ENCODE measurements around the gene PAGR1.
A peak's percentile ranks its signal among the peaks of the same experiment; 100 is the strongest.
"Not testable (repeated sequence)": the region's sequence is repeated elsewhere in the genome, so short reads cannot be mapped to it uniquely, and the experiment has no call there.

Gene PAGR1

DNA sequence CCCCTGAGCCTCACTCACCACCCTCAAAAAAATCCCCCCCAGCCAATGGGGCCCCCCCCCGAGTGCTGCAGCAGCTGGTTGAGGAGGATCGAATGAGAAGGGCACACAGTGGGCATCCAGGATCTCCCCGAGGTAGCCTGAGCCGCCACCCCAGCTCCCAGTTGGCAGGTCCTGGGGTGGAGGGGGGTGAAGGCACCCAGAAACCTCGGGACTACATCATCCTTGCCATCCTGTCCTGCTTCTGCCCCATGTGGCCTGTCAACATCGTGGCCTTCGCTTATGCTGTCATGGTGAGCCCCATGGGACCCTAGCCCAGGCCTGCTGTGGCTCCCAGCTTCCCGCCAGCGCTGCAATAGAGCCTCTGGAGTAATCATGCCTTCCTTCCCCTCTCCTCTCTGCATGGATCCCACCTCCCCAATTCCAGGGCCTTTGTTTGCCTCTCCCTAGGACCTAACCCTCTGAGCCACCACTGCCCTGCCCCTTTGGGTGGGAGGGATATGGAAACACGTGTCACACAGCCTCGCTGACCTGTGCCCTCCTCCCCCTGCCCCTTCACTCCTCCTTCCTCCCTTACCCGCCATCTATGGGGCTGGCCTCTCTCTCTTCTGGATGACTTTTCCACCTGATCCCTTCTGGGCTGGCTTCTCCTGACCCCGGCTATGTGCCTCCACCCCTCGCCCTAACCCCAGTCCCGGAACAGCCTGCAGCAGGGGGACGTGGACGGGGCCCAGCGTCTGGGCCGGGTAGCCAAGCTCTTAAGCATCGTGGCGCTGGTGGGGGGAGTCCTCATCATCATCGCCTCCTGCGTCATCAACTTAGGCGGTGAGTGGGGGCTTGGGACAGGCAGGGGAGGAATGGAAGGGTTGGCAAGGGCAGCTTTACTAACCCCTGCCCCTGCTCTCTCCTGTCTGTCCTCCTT, 2.0 kb upstream of the PAGR1 start:
- DNase-seq, result no peak

DNA sequence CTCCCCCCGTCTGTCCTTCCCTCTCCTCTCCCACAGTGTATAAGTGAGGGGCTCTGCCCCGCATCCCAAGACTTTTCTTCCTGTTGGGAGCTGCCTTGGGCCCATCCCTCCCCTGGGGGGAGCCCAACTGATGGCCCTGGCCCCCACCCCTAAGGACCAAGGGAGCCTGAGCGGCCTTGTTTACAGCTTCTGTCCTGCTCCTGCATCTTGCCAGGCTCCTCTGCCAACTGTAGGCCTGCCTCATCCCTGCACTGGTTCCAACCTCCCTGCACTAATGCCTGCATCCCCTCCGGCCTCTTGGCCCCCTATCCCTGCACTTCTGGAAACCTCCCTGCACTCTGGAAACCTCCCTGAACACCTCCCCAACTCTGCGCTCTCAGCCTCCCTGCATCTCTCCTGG, 1.4 kb upstream of the PAGR1 start:
- DNase-seq, result no peak

DNA sequence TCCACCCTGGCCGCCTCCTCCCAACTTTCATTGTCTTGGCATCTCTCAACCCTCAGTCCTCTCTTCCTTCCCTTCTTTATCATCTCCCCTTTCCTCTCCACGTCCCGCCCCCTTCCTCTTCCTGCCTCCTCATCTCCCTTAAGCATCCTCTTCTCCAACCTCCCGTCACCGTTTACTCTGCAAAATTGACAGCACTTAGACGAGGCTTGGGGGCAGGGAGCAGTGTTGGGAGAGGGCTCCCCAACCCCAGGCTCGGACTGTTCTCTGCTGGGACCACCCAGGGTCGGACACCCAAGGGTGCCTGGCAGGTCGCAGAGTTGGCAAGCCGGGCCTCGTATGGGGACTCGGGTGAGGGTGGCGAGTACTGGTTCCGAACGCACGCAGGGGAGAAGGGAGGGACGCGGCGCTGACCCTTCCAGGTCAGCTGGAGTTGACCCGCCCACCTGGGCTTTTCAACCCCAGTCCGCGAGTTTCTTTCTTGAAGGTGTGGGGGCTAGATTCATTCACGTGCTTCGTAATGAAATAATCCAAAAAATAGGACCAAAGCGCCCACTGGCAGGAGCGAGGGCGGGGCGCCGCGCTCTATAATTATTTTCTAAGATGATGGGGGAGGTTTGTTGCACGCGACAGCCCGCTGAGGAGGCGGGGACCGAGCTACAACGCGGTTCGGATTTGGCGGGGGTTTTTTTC, 775 bp upstream of the PAGR1 start:
- DNase-seq, result peak in 1 of 2 experiments; percentile 54

DNA sequence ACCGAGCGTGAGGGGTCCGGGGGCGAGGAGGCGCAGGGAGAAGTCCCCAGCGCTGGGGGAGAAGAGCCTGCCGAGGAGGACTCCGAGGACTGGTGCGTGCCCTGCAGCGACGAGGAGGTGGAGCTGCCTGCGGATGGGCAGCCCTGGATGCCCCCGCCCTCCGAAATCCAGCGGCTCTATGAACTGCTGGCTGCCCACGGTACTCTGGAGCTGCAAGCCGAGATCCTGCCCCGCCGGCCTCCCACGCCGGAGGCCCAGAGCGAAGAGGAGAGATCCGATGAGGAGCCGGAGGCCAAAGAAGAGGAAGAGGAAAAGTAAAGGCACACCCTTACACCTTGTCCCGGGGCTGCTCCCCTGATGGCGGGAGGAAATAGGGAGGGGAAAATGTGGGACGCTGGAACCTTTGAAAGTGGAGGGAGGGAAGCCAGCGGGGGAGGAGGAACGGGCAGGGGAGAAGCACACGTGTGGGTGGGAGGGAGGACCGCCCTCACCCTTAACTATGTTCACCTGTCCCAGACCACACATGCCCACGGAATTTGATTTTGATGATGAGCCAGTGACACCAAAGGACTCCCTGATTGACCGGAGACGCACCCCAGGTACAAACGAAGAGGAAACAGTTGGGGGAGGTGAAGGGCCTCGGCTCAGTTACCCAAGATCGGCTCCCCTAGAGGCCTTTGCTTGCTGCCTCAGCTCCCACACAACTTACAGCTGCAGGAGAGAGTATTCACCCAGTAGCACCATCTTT, 916 bp downstream of the PAGR1 start:
- peak; percentile 43 to 54 for DNase-seq

DNA sequence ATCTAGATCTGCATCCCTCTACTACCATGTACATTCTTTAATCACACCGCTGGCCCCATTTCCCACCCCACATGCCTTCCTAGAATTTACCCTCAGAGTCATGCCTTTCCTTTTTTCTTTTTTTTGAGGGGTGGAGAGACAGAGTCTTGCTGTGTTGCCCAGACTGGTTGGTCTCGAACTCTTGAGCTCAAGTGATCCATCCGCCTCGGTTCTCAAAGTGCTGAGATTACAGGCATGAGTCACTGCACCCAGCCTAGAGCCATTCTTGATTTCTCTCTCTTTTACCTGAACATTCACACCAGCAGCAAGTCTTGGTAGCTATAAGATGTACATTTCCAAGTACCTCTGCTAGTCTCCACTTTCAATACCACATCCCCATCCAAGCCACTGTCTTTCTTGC, 2.1 kb downstream of the PAGR1 start:
- DNase-seq, result no peak

DNA sequence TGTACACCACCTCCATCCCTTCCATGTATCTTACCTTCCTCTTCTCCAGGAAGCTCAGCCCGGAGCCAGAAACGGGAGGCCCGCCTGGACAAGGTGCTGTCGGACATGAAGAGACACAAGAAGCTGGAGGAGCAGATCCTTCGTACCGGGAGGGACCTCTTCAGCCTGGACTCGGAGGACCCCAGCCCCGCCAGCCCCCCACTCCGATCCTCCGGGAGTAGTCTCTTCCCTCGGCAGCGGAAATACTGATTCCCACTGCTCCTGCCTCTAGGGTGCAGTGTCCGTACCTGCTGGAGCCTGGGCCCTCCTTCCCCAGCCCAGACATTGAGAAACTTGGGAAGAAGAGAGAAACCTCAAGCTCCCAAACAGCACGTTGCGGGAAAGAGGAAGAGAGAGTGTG, 3.6 kb downstream of the PAGR1 start:
- no peak for DNase-seq

DNA sequence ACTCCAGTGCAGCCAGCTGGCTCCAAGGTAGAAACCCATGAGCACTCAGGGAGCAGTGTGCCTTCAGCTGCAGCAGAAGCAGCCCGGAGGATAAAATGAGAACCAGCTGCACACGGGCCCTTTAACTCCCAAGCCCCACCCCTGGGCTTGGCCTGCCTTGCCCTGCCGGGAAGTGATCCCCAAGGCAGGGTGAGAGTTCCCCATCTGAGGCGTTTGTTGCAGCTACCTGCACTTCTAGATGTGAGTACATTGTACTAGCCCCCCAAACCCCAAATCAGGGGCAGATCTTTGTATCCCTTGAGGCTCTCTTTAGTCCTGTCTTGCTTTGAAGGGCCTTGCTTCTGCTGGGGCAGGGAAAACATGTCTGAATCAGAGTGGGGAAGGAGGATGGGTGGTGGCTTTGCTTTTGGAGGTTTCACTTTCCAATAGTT, 4.3 kb downstream of the PAGR1 start, which contains the start of gene MVP:
MVP (plus strand) TSS at position 192 of the 431 bp plus-strand sequence. CDS start 10,088 bp downstream, outside the sequence.
- peak in 1 of 2 experiments; percentile 45 for DNase-seq

DNA sequence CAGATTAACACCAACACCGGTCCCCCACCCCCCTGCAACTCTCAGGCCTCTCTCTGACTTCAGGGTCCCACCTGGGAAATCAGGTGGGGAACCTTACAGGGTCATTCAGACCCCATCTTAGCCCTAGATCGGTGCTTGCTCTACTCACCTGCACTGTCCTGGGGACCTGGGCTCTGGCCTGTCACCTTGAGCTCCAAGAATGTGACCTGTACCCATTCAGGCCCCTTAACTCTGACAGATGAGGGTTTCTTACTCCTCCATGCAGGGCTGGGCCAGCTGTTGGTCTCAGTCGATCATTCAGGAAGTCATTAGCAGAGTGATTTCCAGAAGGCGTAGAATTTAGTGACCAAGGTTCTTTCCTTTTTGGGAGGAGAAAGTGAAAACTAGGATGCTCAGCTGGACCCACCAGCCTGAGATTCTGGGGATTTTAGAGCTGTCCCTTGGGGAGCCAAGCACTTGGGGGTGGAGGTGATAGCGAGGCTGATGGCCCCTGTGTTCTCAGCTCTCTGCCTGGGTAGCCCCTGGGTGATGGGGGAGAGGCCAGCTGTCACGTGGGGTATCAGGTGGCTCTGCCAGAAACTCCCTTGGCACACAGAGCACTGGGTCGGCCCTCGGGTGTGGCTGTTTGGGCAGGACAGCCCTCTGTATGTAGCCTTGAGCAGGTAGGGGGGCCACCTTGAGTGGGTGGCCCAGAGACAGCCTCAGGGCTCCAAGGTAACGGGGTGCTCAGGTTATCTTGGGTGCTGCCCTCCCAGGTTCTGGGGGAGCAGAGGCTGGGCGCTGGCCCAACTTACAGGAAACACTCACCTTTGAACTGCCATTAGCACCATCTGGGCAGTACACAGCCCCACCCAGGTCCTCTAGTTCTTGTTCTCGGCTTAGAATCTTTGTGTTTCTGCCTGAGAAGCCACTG, 5.0 kb downstream of the PAGR1 start:
- no peak for DNase-seq

DNA sequence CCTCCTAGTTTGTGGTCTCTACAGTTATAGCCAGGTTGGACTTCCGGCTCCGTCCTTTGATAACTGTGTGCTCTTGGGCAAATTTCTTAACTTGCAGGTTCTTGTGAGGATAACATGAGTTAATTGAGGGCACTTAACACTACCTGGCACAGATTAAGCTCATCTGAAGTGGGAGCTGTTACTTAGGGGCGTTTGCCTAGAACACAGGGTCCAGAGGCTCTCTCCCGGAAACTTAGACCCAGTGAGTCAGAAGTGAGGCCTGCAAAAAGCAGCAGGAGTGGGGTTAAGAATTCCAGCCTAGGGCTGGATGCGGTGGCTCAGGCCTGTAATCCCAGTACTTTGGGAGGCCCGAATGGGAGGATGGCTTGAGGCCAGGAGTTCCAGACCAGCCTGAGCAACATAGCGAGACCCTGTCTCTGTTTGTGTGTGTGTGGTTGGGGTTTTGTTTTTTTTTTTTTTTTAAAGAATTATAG, 5.7 kb downstream of the PAGR1 start:
- DNase-seq, result no peak

DNA sequence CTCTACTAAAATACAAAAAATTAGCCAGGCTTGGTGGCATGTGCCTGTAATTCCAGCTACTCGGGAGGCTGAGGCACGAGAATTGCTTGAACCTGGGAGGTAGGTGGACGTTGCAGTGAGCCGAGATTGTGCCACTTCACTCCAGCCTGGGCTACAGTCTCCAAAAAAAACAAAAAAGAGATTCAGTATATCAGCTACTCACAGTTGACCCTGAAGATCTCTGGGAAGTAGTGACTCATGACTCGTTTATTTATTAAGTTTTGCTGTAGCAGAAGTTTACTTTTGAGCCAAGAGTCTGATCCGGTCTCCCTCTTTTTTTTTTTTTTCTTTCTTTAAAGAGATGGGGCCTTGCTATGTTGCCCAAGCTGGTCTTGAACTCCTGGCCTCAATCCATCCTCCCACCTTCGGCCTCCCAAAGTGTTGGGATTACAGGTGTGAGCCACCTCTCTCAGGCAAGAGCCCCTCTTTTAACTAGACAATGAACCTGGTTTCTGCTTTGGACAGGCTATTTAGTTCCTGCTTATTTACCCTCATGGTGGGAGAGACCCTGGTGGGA, 8.7 kb downstream of the PAGR1 start:
- no peak for DNase-seq

DNA sequence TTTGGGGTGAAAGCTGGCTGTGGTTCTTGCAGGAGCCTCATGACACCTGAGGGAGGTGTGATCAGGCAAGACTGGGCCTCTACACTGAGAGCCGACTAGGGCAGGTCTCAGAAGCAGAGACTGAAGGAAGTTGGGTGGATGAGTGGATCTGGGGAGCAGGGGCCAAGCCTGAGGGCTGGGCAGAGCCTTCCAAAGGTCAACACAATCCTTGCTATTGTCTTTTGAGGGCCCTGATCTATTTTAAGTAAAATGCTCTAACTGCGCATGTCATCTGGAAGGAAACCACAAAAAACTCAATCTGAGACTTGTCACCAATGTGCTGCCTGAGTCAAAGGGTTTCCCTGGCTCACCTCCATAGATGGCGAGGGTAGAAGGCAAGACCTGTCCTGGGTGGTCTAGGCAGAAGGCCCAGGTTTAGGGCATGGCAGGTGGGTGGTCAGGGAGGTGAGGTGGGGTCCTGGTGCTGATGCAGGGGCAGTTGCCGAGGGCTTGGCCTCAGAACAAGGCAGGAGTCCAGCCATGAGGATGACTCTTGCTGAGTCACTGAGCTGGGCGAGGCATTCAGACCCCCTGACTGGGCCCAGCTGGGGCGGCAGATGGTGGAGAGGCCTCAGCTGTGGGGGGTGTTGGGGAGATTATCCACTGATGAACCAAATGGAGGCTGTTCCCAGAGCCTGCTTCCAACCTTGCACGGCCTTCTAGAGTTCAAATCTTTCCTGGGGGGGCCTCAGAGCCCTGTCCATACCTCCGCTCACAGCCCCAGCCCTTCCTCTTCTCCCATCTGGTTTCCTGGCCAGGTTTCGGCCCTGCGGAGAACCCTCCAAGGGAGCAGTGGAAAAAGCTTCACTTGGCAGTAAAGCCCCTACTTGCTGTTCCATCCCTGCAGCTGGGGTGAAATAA, 9.4 kb downstream of the PAGR1 start:
- peak in 1 of 2 experiments; percentile 40 for DNase-seq

DNA sequence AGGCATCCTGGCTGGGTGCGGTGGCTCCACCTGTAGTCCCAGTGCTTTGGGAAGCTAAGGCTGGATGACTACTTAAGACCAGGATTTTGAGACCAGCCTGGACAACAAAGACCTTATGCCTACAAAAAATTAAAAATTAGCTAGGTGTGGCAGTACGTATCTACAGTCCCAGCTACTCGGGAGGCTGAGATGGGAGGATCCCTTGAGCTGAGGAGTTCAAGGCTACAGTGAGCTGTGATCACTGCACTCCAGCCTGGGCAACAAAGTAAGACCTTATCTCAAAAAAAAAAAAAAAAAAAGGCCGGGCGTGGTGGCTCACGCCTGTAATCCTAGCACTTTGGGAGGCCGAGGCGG, 10.4 kb downstream of the PAGR1 start:
- no peak for DNase-seq

DNA sequence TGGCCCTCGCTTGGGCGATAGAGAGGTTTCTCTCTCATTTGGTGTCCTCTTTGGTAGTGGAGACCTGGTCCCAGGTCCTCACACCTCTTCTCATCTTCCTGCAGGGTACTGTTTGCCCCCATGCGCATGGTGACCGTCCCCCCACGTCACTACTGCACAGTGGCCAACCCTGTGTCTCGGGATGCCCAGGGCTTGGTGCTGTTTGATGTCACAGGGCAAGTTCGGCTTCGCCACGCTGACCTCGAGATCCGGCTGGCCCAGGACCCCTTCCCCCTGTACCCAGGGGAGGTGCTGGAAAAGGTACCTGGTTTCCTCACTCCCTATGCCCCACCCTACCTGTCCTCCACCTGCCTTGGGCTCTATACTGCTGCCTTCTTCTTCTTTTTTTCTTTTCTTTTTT, 14.8 kb downstream of the PAGR1 start:
- no peak for DNase-seq

DNA sequence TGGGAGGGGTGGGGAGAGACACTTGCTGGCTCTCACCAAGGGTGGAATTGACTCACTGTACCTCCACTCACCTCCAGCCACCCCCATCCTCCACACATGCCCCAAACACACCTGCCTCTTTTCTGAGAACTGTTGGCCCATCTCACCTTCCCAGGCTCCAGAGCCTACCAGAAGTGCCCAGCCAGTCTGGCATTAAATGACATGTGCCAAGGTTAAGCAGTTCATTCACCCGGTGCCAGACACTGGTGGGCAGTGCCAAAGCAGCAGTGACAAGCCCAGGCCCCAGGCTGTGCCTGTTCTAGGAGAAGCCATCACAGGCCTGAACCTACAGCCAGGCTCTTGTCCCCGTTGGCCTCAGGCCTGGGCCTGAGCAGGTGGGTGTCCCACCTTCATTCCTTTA, 15.5 kb downstream of the PAGR1 start:
- no peak for DNase-seq

DNA sequence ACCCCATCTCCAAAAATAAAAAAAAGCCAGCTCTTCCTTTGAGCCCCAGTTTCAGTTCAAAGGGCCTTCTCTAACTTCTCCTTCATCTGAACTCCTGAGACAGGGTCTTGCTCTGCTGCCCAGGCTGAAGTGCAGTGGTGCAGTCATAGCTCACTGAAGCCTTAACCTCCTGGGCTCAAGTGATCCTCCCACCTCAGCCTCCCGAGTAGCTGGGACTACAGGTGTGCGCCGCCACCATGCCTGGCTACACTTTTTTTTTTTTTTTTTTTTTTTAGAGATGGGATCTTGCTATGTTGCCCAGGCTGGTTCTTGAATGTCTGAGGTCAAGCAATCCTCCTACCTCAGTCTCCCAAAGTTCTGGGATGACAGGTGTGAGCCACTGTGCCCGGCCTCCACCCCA, 17.3 kb downstream of the PAGR1 start:
- DNase-seq, result not testable (repeated sequence)

DNA sequence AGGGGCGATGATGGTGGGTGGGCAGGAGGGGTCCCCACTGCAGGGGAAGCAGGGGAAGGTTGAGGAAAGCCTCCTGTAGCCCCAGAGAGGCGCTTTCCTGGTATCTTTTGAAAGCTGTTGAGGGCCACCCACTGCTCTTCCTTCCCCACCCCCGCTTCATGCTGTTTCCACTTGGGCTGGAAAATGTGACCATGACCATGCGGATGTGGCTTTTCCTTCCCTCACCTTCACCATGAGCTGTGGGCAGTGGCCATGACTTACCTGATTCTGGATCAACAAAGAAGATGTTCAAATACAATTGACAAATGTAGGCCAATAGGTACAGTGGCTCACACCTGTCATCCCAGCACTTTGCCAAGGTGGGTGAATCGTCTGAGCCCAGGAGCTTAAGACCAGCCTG, 18.1 kb downstream of the PAGR1 start:
- DNase-seq, result no peak

DNA sequence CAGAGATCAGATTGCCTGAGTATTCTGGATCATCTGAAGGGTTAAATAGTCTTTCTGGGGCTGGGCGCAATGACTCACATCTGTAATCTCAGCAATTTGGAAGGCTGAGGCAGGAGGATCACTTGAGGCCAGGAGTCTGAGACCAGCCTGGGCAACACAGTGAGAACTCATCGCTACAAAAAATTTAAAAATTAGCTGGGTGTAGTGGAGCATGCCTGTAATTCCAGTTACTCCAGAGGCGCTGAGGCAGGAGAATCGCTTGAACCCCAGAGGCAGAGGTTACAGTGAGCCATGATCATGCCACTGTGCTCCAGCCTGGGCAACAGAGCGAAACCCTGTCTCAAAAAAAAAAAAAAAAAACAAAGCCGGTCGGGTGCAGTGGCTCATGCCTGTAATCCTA, 20.0 kb downstream of the PAGR1 start:
- DNase-seq, result no peak

DNA sequence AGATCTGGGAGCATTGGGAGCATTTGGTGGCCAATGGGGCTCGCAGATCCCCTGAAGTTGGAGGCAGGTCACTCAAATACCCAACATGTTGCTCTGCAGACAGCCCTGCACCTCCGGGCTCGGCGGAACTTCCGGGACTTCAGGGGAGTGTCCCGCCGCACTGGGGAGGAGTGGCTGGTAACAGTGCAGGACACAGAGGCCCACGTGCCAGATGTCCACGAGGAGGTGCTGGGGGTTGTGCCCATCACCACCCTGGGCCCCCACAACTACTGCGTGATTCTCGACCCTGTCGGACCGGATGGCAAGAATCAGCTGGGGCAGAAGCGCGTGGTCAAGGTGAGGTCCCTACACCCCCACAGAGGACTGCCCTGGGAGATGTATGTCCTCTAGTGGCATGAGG, 20.7 kb downstream of the PAGR1 start:
- DNase-seq, result no peak

DNA sequence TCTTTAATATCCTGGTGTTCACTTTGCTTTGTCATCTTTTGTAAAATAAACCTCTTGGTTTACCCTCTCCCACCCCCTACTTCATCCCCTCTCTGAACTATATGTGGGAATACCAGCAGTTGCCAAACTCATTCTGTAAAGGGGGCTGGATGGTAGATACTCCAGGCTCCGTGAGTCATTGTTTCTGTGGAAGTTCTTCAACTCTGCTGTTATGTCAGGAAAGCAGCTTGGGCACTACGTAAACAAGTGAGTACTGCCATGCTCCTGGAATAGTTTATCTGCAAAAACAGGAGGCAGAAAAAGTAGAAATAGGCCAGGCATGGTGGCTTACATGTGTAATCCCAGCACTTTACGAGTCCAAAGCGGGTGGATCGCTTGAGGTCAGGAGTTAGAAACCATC, 21.9 kb downstream of the PAGR1 start:
- DNase-seq, result no peak

DNA sequence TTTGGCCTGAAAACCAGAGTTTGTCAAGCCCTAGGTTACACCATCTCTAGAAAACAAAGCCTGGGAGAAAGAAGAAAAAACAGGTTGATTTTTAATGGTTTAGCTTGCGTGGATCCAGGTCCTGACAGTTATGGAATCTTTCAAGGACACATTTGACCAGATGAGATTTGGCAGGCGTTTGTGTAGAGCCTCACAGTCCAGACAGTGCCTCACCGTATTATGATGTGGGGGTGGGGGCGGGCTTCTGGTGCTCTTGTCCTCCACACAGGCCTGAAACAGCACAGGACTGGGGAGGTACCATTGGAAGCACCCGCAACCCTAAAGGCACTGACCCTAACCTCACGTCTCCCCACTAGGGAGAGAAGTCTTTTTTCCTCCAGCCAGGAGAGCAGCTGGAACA, 23.9 kb downstream of the PAGR1 start:
- DNase-seq, result no peak

DNA sequence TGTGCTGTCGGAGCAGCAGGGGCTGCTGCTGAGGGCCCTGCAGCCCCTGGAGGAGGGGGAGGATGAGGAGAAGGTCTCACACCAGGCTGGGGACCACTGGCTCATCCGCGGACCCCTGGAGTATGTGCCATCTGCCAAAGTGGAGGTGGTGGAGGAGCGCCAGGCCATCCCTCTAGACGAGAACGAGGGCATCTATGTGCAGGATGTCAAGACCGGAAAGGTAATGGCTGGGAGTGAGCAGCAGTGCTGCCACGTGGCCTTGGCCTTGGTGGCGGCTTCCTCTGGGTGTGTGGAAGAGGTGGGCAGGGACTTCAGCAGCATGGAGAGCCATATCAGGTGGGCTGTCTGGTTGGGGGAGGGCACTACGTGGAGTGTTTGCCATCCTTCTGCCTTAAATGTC, 24.3 kb downstream of the PAGR1 start:
- no peak for DNase-seq

All from stimulated activated CD4-positive, alpha-beta T cell treated with anti-CD3 and anti-CD28 coated beads, Interleukin-4, amount 100 ng/mL, for 4 hours (primary cell).